ENCODE data around the gene KANSL1.
"Not testable (repeated sequence)": the region's sequence is repeated elsewhere in the genome, so short reads cannot be mapped to it uniquely, and the experiment has no call there.

KANSL1 gene

DNA sequence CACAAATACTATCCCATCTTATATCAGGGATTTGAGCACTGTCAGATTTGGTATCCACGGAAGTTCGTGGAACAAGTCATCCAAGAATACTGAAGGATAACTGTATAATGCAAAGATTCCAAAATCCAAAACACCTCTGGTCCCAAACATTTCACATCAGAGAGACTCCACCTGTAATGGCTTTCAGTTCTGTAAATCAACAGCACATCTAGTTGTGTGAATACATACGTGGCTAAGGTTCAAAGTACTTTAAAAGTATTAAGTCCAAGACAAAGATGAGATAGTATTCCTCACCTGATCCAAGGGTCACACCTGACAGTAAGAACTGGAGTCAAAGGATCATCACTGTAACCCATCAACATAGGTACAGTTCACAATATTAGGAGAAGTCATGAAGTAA lies 54.8 kb downstream of the KANSL1 start:
- no peak for DNase-seq (ENCODE audit: low read depth in 2 of 2)

DNA sequence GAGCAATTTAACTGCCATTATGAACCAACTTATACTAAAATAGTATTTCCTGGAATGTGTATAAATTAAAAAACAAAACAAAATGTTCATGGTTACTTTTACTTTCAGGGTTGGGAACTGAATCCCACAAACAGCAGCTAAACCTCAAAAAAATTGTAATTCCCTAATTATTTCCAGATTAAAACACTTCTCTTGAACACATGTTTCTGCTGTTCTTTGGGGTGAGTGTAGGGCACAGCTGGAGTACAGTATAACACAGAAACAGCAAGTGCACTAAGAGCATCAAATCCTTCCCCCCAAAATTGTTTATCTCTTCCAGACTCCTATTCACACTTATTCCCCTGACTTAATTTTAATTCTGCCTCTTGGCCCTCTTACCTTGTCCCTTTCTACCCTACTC lies 56.4 kb downstream of the KANSL1 start:
- DNase-seq (ENCODE audit: low read depth in 2 of 2), result no peak

DNA sequence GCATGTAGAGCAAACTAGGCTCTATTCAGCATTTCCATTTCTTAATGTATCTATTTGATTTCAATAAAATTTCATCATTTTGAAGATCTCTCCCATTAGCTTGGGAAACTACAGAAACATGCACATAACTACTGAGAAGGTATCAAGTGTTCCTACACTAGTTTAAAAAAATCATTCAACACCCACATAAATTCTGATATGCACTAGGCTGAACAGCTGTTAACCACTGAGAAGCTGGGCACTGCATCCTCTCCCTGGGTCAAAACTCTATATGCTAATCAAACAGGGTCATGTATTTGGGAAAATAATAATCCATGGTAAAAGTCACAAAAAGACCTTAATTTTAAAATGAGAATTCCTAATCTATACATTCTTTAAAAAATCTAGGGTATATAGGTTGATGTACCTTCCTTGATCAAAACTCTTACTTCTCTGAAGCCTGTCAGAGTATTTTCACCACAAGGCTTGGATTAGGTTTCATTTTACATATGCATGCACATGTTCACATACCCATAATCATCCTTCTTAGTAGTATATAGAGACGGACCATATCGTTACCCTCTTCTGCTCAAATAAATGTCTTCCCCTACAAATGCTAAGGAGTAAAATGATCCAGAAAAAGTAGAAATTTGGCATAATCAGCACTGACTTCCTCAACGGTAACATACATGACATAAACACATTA lies 57.2 kb downstream of the KANSL1 start:
- DNase-seq (ENCODE audit: low read depth in 2 of 2), result no peak

DNA sequence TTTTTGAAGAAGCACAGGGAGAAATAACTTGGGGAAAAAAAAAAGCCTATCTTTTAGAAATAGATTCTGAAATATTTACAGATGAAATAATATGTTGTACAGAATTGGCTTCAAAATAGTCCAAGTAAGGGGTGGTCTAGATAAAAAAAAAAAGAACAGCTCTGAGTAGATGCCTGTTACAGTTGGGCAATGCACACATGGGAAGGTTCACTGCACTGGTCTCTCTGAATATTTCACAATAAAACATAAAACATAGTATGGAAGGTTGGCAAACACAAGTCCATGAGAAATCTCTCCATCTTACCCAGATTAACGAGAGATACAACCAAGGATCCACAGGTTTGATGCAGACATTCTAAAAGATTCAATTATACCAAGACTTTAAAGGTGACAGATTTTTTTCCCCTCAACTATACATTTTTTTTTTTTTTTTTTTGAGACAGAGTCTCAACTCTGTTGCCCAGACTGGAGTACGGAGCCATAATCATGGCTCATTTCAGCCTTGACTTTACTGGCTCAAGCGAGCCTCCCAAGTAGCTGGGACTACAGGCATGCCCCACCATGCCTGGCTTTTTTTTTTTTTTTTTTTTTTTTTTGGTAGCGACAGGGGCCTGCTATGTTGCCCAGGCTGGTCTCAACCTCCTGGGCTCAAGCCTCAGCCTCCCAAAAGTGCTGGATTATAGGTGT lies 58.0 kb downstream of the KANSL1 start:
- DNase-seq (ENCODE audit: low read depth in 2 of 2), result no peak

DNA sequence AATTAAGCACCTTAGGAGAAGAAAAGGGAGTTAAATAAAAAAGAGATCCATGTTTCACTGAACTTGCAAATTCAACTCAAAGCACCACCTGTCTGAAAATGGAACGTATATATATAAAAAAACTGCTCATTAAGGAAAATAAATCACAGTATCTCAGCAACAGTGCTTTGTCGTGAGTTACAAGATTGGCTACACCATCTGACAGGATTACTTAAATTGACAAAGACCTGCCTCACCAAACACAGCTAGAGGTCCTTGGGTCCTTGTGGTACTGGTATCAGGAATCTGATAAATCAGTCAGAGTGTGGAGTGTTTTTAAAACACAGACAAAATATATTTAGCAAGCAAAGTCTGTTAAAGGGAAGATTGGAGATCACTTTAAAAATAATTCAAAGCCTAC lies 63.9 kb downstream of the KANSL1 start:
- no peak for DNase-seq (ENCODE audit: low read depth in 2 of 2)

DNA sequence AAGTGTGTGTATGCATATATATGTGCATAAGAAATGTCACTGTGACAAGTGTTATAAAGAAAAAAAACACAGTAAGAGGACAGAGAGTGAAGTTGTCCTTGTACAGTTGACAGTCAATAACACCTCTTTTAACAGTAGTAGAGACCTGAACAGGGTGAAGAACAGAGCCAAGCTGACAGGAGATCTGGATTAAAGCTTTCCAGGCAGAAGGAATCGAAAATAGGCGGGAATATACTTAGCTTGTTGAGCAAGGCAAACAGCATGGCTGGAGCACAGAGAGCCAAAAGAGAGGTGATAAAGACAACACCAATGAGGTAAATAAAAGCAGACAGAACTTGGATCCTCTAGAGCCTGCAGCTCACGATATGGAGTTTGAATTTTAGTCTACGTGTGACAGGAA lies 64.8 kb downstream of the KANSL1 start:
- no peak for DNase-seq (ENCODE audit: low read depth in 2 of 2)

DNA sequence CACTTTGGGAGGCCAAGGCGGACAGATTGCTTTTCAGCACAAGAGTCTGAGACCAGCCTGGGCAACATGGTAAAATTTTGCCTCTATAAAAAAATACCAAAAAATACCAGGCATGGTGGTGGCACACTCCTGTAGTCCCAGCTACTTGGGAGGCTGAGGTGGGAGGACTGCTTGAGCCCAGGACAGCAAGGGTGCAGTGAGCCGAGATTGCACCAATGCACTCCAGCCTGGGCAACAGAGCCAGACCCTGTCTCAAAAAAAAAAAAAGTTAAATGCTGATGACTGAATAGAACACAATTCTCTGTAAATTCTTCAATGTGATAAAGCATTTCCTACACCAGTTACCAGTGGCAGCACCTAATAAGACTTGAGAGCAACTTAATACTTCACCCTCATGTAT lies 65.7 kb downstream of the KANSL1 start:
- no peak for DNase-seq (ENCODE audit: low read depth in 2 of 2)

DNA sequence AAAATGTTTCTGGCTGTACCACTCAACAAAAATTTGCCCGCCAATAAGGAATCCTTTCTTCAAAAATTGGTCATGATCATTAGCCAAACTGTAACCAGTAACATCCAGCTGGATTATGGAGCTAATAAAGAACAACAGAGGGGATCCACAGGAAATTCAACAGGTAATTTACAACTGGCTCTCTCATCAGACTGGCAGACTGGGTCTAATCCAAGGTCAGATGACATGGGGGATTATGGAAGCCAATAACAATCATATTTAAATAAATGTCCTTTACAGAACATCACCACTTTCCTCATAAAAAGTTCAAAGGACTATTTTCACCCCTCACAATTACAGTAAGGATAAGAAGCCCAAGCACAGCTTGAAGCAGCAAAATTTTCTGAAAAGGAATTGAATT lies 66.4 kb downstream of the KANSL1 start:
- no peak for DNase-seq (ENCODE audit: low read depth in 2 of 2)

DNA sequence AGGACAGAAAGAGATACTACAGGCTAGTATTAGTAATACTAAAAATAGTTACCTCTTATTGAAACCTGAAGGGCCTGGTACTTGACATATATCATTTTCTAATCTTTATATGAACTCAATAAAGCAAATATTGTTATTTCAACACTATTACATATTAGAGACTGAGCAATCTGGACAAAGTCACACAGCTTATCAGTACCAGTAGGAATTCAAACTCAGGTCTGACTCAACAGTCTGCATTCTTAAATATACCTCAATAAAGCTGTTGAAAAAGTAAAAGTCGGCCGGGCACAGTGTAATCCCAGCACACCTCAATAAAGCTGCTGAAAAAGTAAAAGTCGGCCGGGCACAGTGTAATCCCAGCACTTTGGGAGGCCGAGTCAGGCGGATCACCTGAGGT lies 67.4 kb downstream of the KANSL1 start:
- DNase-seq (ENCODE audit: low read depth in 2 of 2), result no peak

DNA sequence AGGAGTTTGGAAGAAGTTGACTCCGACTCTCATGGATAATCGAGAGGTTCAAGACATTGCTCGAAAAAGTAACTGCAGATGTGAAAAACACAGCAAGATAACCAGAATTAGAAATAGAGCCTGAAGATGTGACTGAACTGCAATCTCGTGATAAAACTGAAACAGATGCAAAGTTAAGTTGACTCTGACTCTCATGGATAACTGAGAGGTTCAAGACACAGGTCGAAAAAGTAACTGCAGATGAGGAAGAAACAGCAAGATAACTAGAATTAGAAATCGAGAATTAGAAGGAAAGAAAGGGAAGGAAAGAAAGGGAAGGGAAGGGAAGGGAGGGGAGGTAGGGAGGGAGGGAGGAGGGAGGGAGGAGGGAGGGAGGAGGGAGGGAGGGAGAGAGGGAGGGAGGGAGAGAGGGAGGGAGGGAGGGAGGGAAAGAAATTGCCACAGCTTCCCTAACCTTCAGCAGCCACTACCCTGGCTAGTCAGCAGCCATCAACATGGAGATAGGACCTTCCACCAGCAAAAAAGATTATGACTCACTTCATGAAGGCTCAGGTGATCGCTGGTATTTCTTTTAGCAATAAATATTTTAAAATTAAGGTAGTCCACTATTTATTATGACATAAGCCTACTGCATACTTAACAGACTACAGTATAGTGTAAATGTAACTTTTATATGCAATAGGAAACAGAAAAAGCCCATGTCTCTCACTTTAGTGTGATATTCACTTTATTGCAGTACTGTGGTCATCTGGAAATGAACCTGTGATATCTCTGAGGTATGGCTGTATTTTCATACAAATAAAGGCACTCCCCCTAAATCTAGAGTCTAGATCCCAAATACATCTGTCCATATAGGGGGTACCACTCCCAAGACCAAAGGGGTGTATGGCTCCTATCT lies 68.3 kb downstream of the KANSL1 start:
- DNase-seq (ENCODE audit: low read depth in 2 of 2), result no peak

DNA sequence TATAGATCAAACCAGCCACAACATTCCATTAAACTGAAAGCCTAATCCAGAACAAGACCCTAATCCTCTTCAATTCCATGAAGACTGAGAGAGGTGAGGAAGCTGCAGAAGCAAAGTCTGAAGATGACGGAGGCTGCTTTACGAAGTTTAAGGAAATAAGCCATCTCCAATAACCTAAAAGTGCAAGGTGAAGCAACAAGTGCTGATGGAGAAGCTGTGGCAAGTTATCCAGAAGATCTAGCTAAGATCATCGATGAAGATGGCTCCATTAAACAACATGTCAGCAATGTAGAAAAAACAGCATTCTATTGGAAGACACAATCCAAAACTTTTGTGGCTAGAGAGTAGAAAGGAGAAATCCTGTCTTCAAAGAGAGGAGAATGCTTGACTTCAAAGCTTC lies 69.6 kb downstream of the KANSL1 start:
- no peak for DNase-seq (ENCODE audit: low read depth in 2 of 2)

DNA sequence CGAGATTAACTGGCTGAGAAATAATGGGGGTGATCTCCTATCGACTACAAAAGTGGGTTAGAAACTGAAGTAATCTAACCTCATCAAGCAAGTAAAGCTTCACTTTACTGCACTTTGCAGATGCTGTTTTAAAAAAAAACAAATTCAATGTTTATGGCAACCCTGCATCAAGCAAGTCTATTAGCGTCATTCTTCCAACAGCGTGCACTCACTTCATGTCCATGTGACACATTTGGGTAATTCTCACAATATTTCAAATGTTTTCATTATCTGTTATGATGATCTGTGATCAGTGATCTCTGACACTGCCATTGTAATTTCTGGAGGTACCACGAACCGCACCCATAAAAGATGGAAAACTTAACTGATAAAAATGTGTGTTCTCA lies 70.8 kb downstream of the KANSL1 start:
- DNase-seq (ENCODE audit: low read depth in 2 of 2), result no peak

DNA sequence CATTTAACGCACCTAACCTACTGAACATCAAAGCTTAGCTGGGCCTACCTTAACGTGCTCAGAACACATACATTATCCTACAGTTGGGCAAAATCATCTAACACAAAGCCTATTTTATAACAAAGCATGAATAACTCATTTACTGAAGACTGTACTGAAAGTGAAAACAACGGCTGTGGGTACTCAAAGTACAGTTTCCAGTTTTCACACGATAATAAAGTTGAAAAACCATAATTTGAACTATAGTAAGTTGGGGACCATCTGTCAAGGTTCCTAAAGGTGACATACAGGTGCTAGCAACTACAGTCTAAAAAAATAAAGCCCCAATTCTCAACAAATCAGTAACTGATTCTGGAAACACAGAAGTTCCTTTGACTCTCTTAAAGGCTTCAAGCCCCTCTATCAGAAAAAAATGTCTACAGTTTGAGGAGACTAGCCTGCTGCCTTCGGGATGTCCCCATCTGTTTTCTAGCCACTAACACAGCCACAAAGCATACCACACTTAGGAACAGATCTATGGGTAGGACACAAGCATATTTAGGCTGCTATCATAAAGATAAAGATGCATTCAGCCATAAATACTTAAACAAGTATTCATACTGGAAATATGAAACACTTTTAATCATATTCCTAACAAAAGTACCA lies 71.3 kb downstream of the KANSL1 start:
- no peak for DNase-seq (ENCODE audit: low read depth in 2 of 2)

DNA sequence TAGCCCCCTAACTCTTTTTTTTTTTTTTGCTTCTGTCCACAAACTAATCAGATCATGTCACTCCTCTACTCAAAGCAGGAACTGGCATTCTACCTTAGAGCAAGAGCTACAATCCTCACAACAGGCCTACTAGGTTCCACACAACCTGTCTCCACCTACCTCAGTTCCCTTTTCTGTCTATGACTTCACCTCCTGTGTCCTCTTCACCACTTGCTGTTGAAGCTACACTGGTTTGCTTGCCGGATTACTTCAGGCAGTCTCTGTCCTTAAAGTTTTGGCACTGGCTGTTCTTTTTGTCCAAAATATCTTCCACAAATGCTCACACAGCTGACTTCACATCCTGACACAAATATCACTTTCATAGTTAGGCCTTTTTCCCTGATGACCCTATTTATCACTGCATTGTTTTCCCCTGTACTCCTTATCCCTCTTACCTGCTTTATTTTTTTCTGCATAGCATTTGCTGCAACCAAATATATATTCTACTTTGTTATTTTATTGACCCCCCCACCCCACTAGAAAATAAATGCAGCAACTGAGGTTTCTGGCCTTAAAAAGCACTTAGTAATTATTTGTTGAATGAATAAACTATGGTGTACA lies 72.0 kb downstream of the KANSL1 start:
- DNase-seq (ENCODE audit: low read depth in 2 of 2), result no peak

DNA sequence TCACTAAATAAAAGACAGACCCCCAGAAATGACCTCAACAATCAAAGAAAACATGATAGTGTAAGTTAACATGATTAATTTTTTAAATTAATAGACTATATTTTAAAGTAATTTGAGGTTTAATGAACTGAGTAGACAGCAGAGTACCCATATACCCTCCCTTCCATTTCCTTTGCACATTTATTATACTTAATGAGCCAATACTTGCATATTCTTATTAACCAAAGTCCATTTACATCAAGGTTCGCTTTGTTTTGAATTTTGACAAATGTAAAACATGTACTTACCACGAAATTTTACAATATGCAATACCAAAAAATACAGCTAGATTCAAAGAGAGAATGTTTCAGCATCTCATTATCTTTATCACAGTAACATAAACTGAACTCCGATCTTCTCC lies 72.7 kb downstream of the KANSL1 start:
- DNase-seq (ENCODE audit: low read depth in 2 of 2), result no peak

DNA sequence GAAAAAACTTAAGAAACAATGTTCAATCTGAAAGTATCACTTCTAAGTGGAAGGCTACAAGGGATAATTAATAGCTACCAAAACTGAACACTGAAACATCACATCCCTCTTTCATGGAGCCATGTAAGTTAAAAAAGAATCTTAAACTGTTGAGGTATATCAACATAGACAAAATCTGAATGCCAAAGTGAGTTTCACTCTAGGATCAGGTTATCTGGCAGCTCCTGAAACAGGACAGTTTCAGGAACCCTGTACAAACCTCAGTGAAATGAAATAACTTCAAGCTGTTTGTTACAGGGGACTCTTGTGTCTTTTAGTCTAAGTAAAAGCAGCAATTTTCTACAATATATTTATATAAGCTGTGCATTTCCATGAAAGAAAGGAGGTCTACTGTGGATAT lies 73.2 kb downstream of the KANSL1 start:
- no peak for DNase-seq (ENCODE audit: low read depth in 2 of 2)

DNA sequence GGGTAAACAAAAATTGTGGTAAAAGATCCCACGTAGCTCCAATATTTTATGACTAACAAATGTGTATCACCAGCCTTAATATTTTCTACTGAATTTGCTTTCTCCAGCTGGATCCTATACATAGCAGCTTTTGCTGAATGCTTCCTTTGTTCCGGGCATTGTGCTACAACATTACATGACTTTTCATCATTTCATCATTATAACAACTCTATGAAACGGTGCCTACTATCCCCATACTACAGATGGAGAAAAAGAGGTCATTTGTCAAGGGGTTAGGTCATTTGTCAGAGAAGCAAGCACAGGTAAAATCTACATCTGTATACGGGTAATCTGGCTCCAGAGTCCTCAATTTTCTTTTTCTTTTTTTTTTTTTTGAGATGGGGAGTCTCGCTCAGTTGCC lies 74.3 kb downstream of the KANSL1 start:
- DNase-seq (ENCODE audit: low read depth in 2 of 2), result no peak

DNA sequence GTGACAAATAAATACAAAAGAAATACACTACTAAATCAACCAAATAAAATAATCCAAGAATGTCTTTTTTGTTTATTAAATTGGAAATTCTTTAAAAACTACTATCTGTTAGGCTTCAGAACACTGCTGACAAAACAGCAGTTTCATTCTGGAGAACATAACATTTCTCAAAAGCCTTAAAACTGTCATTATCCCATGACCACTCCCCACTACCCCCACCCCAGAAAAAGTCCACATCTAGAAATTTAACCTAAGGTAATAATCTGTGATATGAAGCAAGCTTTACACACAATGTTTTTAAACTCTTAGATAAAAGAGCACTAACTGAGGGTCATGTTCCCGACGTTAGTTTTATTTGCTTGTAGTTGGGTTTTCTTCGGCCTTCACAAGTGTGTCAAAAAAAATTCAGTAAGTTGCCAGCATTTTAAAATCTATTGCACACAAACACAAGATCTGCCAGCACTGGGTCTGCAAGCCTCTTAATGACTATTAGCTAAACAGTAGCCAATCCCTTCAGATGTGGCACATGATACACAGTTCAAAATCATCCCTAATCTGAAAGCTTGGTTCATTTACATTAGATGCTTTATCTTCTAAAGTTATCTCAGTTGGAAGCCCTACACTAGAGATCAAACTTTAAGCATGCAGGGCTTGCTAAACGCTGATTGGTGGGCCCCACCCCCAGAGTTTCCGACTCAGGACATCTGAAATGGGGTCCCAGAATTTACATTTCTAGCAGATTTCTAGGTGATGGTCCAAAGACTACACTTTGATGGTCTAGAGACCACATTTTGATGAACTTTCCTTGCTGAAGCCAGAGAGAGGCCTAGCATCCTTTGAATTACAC lies 75.2 kb downstream of the KANSL1 start:
- DNase-seq (ENCODE audit: low read depth in 2 of 2), result no peak

DNA sequence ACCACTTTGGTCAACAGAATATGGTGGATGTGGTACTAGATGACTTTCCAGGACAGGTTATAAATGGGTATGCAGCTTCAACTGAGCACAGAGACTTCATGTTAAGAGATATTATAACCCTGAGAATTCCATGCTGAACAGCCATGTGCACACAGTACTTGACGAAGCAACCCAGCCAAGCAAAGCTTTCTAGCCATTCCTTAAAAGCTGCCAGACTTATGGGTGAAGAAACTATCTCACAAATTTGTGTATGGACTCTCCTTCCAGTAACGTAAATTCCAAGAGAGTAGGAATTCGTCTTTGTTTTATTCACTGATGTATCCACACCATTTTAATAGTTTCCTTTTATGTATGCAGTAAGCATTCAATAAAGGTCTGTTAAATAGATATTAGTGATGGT lies 76.1 kb downstream of the KANSL1 start:
- DNase-seq (ENCODE audit: low read depth in 2 of 2), result no peak

DNA sequence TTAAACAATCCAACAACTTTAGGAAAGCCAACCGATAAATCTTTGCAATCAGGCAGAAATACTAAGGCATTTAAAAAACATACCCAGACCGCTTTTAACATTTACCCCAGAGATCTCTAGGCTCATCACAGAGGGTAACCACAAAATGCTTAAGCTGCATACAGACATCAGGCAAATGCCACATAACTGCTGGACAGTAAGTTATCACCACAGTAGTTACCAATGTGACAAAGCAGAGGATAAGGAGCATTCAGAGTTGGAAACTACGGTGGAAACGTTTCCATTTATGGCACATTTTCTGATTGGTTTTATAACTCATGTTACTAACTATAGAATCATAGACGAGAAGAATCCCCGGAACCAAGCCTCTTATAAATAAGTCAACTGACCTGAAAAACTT lies 77.5 kb downstream of the KANSL1 start:
- no peak for DNase-seq (ENCODE audit: low read depth in 2 of 2)

DNA sequence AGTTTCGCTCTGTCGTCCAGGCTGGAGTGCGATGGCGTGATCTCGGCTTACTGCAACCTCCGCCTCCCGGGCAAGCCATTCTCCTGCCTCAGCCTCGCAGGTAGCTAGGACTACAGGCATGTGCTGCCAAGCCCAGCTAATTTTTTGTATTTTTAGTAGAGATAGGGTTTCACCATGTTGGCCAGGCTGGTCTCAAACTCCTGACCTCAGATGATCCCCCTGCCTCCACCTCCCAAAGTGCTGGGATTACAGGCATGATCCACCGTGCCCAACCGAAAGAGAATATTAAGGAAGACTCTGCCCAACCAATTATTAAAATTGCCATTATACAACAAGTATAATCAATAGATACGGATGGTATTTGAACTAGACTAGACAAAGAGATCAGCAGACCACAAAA lies 82.0 kb downstream of the KANSL1 start:
- DNase-seq (ENCODE audit: low read depth in 2 of 2), result not testable (repeated sequence)

Measured in stimulated activated CD8-positive, alpha-beta memory T cell treated with anti-CD3 and anti-CD28 coated beads, Interleukin-15, amount 100 ng/mL, for 48 hours (primary cell).